ENCODE data around the gene GADD45A. TPM values are rescaled to one million over a fixed set of nuclear protein-coding genes. Genes with fewer than 3 reads are reported as not detected.
A peak's percentile ranks its signal among the peaks of the same experiment; 100 is the strongest.

The GADD45A gene
- total and polyA plus RNA-seq, 12 donors = 26.2 to 148 (median 59.7) TPM

DNA sequence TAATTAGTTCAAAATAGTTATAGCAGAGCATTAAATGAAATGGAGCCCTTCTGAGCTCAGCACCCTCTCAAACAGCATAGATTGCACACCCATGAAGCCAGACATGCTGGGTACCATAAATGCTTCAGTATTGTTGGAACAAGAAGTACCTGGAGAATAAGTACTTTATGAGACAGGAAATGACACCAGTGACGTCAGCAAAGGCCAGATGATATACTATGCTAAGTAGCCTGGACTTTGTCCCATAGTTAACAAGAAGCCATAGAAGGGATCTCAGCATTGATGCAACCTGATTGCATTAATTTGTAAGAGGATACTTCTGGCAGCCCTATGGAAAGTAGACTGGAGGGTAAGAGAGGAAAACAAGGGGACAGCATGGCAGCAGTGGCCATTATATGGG is 16.3 kb upstream of the GADD45A start:
- Histone ChIP-seq H3K4me1 (peaks cover 0 to 3% (median 0%) of the 10 kb centered on the region in 9 donors), H3K36me3 (no peaks in the 10 kb centered on the region), H3K9me3 (no peaks in the 10 kb centered on the region), H3K27ac (no peak overlapping the region), H3K27me3 (no peaks in the 10 kb centered on the region), H3K4me3 (no peak overlapping the region)
- intact Hi-C loops (cut with DNase I) = loop anchor here in 1 of 10 donors (10.0 kb wide), 1 partner anchor 74 kb away; no protein-coding TSS in a partner anchor
- DNase-seq (no peak), ATAC-seq (no peak)
- TF ChIP-seq, protein P1, sequence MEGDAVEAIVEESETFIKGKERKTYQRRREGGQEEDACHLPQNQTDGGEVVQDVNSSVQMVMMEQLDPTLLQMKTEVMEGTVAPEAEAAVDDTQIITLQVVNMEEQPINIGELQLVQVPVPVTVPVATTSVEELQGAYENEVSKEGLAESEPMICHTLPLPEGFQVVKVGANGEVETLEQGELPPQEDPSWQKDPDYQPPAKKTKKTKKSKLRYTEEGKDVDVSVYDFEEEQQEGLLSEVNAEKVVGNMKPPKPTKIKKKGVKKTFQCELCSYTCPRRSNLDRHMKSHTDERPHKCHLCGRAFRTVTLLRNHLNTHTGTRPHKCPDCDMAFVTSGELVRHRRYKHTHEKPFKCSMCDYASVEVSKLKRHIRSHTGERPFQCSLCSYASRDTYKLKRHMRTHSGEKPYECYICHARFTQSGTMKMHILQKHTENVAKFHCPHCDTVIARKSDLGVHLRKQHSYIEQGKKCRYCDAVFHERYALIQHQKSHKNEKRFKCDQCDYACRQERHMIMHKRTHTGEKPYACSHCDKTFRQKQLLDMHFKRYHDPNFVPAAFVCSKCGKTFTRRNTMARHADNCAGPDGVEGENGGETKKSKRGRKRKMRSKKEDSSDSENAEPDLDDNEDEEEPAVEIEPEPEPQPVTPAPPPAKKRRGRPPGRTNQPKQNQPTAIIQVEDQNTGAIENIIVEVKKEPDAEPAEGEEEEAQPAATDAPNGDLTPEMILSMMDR (IDR thresholded peaks at IDR 0.05) = no peak
- 37 to 58% methylated on average over 1 of the region's 1 CpG for WGBS, 2 donors

DNA sequence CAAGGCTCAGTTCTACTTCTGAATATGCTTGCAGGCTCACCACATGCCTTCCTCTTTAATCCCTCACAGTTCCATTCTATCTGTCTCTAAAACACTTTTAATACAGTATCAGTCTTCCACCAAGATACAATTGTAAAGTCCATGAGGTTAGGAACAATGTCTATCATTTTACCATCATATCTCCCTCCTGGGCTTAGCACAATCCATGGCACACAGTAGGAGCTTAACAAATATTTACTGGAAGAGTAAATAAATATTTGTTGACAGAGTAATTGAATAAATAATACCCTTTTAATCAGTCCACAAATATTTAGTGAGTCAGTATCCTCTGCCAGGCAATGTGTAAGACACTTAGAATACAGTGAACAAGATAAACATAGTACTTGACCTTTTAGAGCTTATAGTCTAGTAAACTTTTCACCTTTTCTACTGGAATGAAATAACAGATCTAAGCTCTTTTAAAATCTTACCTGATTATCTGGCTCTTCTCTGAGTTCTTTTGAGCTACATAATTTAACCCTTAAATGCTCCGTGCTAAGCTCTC is 12.7 kb upstream of the GADD45A start:
- H3K27me3 ChIP-seq = no peaks in the 10 kb centered on the region
- no peak overlapping the region for H3K27ac ChIP-seq
- H3K9me3 ChIP-seq = no peaks in the 10 kb centered on the region
- intact Hi-C loops (cut with DNase I) = loop anchor here in 1 of 10 donors (5.0 kb wide), 1 partner anchor 110 kb away; no protein-coding TSS in a partner anchor
- peaks cover 4 to 17% (median 12%) of the 10 kb centered on the region in 9 donors for H3K4me1 ChIP-seq
- peak in 2 of 8 donors; percentile 47 to 63 for ATAC-seq
- TF ChIP-seq, protein P1 (IDR thresholded peaks at IDR 0.05) = no peak
- WGBS, 2 donors = 95 to 98% methylated on average over 1 of the region's 1 CpG
- no peak overlapping the region for H3K4me3 ChIP-seq
- no peaks in the 10 kb centered on the region for H3K36me3 ChIP-seq
- no peak for DNase-seq

DNA sequence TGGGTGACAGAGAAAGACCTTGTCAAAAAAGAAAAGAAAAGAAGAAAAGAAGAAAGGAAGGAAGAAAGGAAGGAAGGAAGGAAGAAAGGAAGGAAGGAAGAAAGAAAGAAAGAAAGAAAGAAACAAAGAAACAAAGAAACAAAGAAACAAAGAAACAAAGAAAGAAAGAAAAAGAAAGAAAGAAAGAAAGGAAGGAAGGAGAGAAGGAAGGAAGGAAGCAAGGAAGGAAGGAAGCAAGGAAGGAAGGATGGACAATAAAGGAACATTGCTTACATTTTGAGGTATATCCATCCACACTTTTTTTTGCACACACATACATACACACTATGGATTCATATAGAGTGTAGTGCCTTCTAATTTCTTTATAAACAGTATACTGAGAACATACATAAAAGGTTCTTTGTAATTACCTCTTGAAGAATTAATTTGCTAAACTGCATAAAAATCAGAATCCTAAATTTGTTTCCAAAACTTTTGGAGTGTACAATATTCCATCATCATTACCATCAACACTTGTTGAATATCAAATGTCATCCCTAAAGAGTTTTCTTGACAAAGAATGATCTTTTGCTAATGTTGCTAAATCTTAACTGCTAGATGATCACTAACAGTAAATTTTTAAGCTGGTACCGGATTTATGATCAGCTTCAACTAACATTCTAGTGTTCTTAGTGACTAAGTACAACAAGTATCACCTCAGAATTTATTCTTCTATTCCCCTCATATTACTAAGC is 11.4 kb upstream of the GADD45A start:
- Histone ChIP-seq H3K27me3 (no peaks in the 10 kb centered on the region), H3K4me1 (peaks cover 4 to 17% (median 12%) of the 10 kb centered on the region in 9 donors), H3K27ac (peak overlapping the region in 2 of 10 donors; percentile 56 to 72), H3K9me3 (no peaks in the 10 kb centered on the region), H3K4me3 (no peak overlapping the region), H3K36me3 (no peaks in the 10 kb centered on the region)
- TF ChIP-seq, protein P1 (IDR thresholded peaks at IDR 0.05) = no peak
- 96 to 98% methylated on average over 1 of the region's 1 CpG for WGBS, 2 donors
- DNase-seq (no peak), ATAC-seq (no peak)
- intact Hi-C loops (cut with DNase I) = loop anchor here in 1 of 10 donors (5.0 kb wide), 1 partner anchor 111 kb away; no protein-coding TSS in a partner anchor

DNA sequence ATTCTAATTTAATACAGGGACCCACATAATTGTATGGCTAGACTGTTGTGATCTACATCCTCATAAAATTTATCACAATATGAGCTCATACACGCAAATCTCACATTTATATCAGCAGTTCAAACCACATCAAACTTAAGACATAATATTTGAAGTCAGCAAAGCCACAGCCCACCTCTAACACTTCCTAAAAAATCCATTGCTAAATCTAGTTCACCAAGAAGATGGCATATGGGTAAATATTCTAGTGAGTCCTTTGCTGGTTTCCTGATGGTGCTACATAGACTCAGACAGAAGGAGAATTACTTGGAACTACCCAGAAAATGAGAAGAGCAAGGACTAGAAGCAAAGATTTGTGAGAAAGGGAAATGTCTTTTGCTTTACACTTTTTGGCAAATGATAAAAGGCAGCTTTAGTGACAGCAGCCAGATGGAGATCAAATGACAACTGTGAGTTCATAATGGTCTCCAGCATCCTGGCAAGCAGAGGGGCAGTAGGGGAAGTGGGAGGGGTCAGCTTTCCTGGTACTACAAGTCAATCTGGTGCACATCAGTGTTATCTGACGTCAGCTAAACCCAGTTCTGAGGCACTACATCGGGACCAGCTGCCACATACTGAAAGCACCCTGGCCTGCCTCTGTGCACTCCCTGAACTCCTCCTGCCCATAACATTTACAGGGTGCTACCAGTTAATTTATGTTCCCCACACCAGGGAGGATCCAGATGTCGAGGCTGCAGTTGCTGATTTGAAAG is 10.6 kb upstream of the GADD45A start:
- TF ChIP-seq, protein P1 (IDR thresholded peaks at IDR 0.05) = no peak
- Histone ChIP-seq H3K4me3 (no peak overlapping the region), H3K27me3 (no peaks in the 10 kb centered on the region), H3K9me3 (no peaks in the 10 kb centered on the region), H3K27ac (peak overlapping the region in 7 of 10 donors; percentile 28 to 72 (median 52)), H3K36me3 (no peaks in the 10 kb centered on the region), H3K4me1 (peaks cover 4 to 17% (median 12%) of the 10 kb centered on the region in 9 donors)
- intact Hi-C loops (cut with DNase I) = loop anchor here in 1 of 10 donors (5.0 kb wide), 1 partner anchor 112 kb away; no protein-coding TSS in a partner anchor
- peak in 1 of 2 donors; percentile 72 for DNase-seq
- 32 to 37% methylated on average over 4 of the region's 4 CpGs for WGBS, 2 donors
- peak; percentile 73 to 91 (median 86) for ATAC-seq
